ENCODE data around the gene SPZ1. TPM values are rescaled to one million over a fixed set of nuclear protein-coding genes. Genes with fewer than 3 reads are reported as not detected.

SPZ1 gene
- total and polyA plus RNA-seq, 2 of the 13 experiments (the other 11 are each of a cell fraction or from before 2014, with no cell fraction given) = not detected

GRCh38 chr5:80369521-80369920, 49.7 kb downstream of the SPZ1 start (continued):
- TF ChIP-seq KDM4B (CRISPR knock-in tag; IDR thresholded peaks at IDR 0.05) (no peak), SRSF1 (optimal IDR thresholded peaks at IDR 0.05; ENCODE audit: low read depth, low read length) (no peak), ZNF20 (CRISPR knock-in tag; IDR thresholded peaks at IDR 0.05) (no peak), TP53 (CRISPR knock-in tag; conservative IDR thresholded peaks at IDR 0.05) (no peak), HOXA5 (CRISPR knock-in tag; IDR thresholded peaks at IDR 0.05) (no peak), KLF15 (CRISPR knock-in tag; IDR thresholded peaks at IDR 0.05; ENCODE audit: borderline replicate concordance) (no peak)

- Histone ChIP-seq H3K9me3 (ENCODE audit: low read length) (no peaks in the 10 kb centered on the region), H3K4me3 (replicated peaks in 1 of 3; ENCODE audit: insufficient read depth in 1 of 3, low read depth in 2 of 3, low read length in 3 of 3) (no peak overlapping the region)
- POLR2A ChIA-PET = no interaction called here
- TF ChIP-seq BCLAF1 (IDR thresholded peaks at IDR 0.05) = no peak
- no peak for TF ChIP-seq NR2F2 (IDR thresholded peaks at IDR 0.05; ENCODE audit: borderline replicate concordance, low read depth)
- no peak for TF ChIP-seq ZFP82 (CRISPR knock-in tag; IDR thresholded peaks at IDR 0.05; ENCODE audit: borderline replicate concordance)
- TF ChIP-seq RFX1 (IDR thresholded peaks at IDR 0.05) = no peak
- no peak for TF ChIP-seq ZNF362 (CRISPR knock-in tag; IDR thresholded peaks at IDR 0.05; ENCODE audit: borderline replicate concordance)
- TF ChIP-seq ZSCAN12 (CRISPR knock-in tag; IDR thresholded peaks at IDR 0.05) = no peak
- TF ChIP-seq SALL2 (CRISPR knock-in tag; IDR thresholded peaks at IDR 0.05) = no peak
- TF ChIP-seq MNT (IDR thresholded peaks at IDR 0.05) = no peak
- no peak for TF ChIP-seq PATZ1 (CRISPR knock-in tag; IDR thresholded peaks at IDR 0.05)
Measured at GRCh38 chr5:80370390-80370789, 50.6 kb downstream of the SPZ1 start.

More at GRCh38 chr5:80370390-80370789, 50.6 kb downstream of the SPZ1 start:
- Histone ChIP-seq H3K9ac (ENCODE audit: insufficient read depth, low read depth, low read length) (no peak overlapping the region), H3K79me2 (ENCODE audit: insufficient read depth, low read length) (no peaks in the 10 kb centered on the region), H3K4me1 (ENCODE audit: insufficient read depth, low read length) (no peaks in the 10 kb centered on the region), H3K4me2 (ENCODE audit: low read depth, low read length) (no peak overlapping the region), H2AFZ (ENCODE audit: low read length) (no peak overlapping the region), H4K20me1 (ENCODE audit: insufficient read depth, low read length) (no peaks in the 10 kb centered on the region), H3K36me3 (replicated peaks in 1 of 2; ENCODE audit: control insufficient read depth in 1 of 2, insufficient read depth in 2 of 2, low read length in 2 of 2) (no peaks in the 10 kb centered on the region), H3K27ac (ENCODE audit: extremely low read length, insufficient read depth, low read length) (no peak overlapping the region), H3K27me3 (ENCODE audit: control insufficient read depth in 1 of 2, insufficient read depth in 2 of 2, low read length in 2 of 2) (peaks cover 0 to 4% of the 10 kb centered on the region in 2 experiments; a peak in 3 of 5 replicates)
- CTCF ChIA-PET (ENCODE audit: low intra/inter-chr PET ratio, low total read pairs) = no interaction called here
- ATAC-seq = no peak
- no peak for FAIRE-seq
- intact Hi-C loops (cut with micrococcal nuclease; ENCODE audit: unreplicated experiment) = no loop called here
- no TSS peak for BruUV-seq (replicated peaks)
- 0% methylated on average over 1 of the region's 1 CpG for WGBS (ENCODE audit: low lambda C conversion rate)
- DNase-seq (ENCODE audit: low spot score) = no peak
- in situ Hi-C loops (cut with HindIII; ENCODE audit: extremely low pct_ligation_motif_present, low pct_unique_long_range_greater_than_20kb) = no loop called here

All from HepG2 (cell line).